Upper lobe of right lung (tissue), 1 donor: ENCODE results near the gene ANKRD22. TPM values are rescaled to one million over a fixed set of nuclear protein-coding genes. Genes with fewer than 3 reads are reported as not detected.

Experiments
- ATAC-seq: fragments of 200-7000 bp; cut with Tn5 transposase; one replicate; pipeline ENCODE4 v1.9.1; 2020; ENCODE audit warnings: mild to moderate bottlenecking, moderate library complexity
- DNase-seq: peaks from one replicate; pipeline ENCODE4 v3.0.0-alpha.2; 2020
- H3K27ac ChIP-seq: fragments of 200-600 bp; one replicate; pipeline ENCODE4 v1.8.0; 2022
- H3K27me3 ChIP-seq: fragments of 200-600 bp; one replicate; pipeline ENCODE4 v1.8.0; 2022; ENCODE audit warnings: mild to moderate bottlenecking
- H3K36me3 ChIP-seq: fragments of 200-600 bp; one replicate; pipeline ENCODE4 v1.8.0; 2022
- H3K4me1 ChIP-seq: fragments of 200-600 bp; one replicate; pipeline ENCODE4 v1.8.0; 2022
- H3K4me3 ChIP-seq: fragments of 200-600 bp; one replicate; pipeline ENCODE4 v1.8.0; 2022; ENCODE audit warnings: mild to moderate bottlenecking
- H3K9me3 ChIP-seq: fragments of 200-600 bp; one replicate; pipeline ENCODE4 v1.8.0; 2022
- CTCF ChIP-seq: fragments of 200-600 bp; IDR thresholded peaks from one replicate; pipeline ENCODE4 v1.8.0; 2022; ENCODE audit warnings: antibody characterized with exemption
- intact Hi-C: fragments of 100-400 bp; cut with DNase I; formaldehyde crosslinking; loops from one replicate; pipeline ENCODE4 v1.11.0; 2022
- total RNA-seq: library from RNA; stranded (reverse); fragmentation: NEBNext Ultra II Directional; extraction: Animal tissue kit (Norgen Biotek cat#: 25700); gene quantifications from one replicate; pipeline ENCODE4 v1.2.1, GENCODE V29; 2021
- donor health status: DM: no; HTN: yes; CAD: no; lungs with severe emphysema.

The ANKRD22 gene
- total RNA-seq, 1 donor from 2014 or later: 2.3 TPM

DNA sequence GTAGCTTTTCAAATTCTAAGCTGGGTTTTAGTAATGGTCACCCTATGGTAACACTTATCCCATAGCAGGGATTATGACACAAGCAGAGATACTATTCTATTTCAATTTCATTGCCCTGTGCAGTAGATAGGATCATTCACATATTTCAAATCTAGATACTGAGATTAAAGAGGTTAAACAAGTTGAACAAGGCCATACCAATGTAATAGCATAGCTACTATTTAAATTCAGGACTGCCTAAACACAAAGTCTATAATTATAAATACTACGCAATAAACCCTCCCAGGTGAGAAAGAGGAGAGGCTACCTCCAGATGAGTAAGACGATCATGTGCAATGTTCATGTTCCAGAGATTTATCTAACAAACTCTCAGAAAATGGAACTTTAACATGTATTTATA, 48.0 kb downstream of the ANKRD22 start:
- H3K27ac ChIP-seq: no peak overlapping the region
- DNase-seq: no peak
- no peak for TF ChIP-seq CTCF
- intact Hi-C loops: no loop called here
- no peak for ATAC-seq
- no peaks in the 10 kb centered on the region for H3K9me3 ChIP-seq
- no peaks in the 10 kb centered on the region for H3K36me3 ChIP-seq
- H3K27me3 ChIP-seq: no peaks in the 10 kb centered on the region
- H3K4me3 ChIP-seq: no peak overlapping the region
- H3K4me1 ChIP-seq: no peaks in the 10 kb centered on the region

DNA sequence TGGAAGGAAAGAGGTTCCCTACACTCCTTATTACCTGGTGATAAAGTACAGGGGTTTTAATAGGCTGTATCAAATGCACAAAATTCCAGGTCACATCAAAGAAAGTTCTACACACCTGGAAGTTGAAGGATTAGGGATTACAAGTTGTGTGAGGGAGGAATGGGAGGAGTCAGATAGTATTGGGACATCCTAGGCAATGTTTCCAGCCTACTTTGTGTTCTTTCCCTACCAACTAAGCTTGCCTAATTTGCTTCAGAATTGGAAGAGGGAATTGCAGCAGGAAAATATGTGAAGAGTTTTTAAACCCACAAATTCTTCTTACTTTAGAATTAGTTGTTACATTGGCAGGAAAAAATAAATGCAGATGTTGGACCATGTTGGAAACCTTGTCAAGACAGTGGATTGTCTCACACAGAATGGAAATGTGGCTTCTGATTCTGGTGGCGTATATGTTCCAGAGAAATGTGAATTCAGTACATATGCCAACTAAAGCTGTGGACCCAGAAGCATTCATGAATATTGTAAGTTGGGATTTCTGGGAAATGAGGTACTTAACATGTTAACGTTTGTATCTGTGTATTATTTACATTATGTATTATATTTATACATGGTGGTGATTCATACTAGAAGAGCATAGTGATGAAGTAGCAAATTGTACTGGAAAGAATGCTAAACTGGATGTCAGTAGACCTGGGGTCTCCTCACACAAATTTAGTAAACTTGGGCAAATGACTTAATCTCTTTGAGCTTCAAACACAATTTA, 48.9 kb downstream of the ANKRD22 start, which contains the start of gene LIPM:
TSS of gene LIPM (plus strand) at position 208 of the 763 bp plus-strand sequence. CDS start at position 375, 167 bp downstream.
- H3K36me3 ChIP-seq: no peaks in the 10 kb centered on the region
- H3K4me3 ChIP-seq: no peak within 1 kb of the TSS
- DNase-seq: no peak
- H3K9me3 ChIP-seq: no peaks in the 10 kb centered on the region
- no peak for TF ChIP-seq CTCF
- H3K4me1 ChIP-seq: no peaks in the 10 kb centered on the region
- no peaks in the 10 kb centered on the region for H3K27me3 ChIP-seq
- no peak within 1 kb of the TSS for H3K27ac ChIP-seq
- intact Hi-C loops: no loop called here
- ATAC-seq: no peak

GRCh38 chr10:88800152-88801125, 51.2 kb downstream of the ANKRD22 start:
- Histone ChIP-seq H3K36me3 (no peaks in the 10 kb centered on the region), H3K27ac (no peak overlapping the region), H3K4me1 (no peaks in the 10 kb centered on the region), H3K4me3 (no peak overlapping the region), H3K27me3 (no peaks in the 10 kb centered on the region), H3K9me3 (no peaks in the 10 kb centered on the region)
- no peak for TF ChIP-seq CTCF
- intact Hi-C loops: no loop called here
- DNase-seq (no peak), ATAC-seq (no peak)

DNA sequence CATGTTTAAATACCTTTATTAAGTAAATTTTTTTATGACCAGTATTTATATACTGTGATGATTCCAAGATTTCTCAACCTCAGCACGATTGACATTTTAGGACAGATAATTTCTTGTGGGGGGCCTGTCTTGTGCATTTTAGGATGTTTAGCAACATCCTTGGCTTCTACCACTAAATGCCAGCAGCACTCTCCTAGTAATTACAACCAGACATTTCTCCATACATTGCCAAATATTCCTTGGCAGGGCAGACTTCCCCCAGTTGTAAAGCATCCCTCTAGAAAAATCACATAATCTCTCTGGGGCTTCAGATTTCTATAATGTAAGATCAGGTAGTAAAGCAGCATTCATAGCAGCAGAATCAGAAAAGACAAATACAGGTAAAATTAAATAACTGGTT, 56.9 kb downstream of the ANKRD22 start:
- Histone ChIP-seq H3K4me1 (no peaks in the 10 kb centered on the region), H3K27ac (no peak overlapping the region), H3K9me3 (no peaks in the 10 kb centered on the region), H3K27me3 (no peaks in the 10 kb centered on the region), H3K36me3 (no peaks in the 10 kb centered on the region), H3K4me3 (no peak overlapping the region)
- intact Hi-C loops: no loop called here
- no peak for DNase-seq
- ATAC-seq: no peak
- TF ChIP-seq CTCF: no peak

- H3K4me3 ChIP-seq: no peak overlapping the region
- no peaks in the 10 kb centered on the region for H3K9me3 ChIP-seq
- H3K27ac ChIP-seq: no peak overlapping the region
- ATAC-seq (no peak), DNase-seq (no peak)
- intact Hi-C loops: no loop called here
- TF ChIP-seq CTCF: no peak
- H3K27me3 ChIP-seq: no peaks in the 10 kb centered on the region
- H3K4me1 ChIP-seq: no peaks in the 10 kb centered on the region
- H3K36me3 ChIP-seq: no peaks in the 10 kb centered on the region
Measured at GRCh38 chr10:88793712-88794299, 57.8 kb downstream of the ANKRD22 start.
